Kidney glomerular epithelial cell (primary cell): ENCODE measurements around the gene PTH2.

Source experiments
- DNase-seq: peaks from one replicate; lab custom pipeline; 2025; lab: John Stamatoyannopoulos, UW

The PTH2 gene

DNA sequence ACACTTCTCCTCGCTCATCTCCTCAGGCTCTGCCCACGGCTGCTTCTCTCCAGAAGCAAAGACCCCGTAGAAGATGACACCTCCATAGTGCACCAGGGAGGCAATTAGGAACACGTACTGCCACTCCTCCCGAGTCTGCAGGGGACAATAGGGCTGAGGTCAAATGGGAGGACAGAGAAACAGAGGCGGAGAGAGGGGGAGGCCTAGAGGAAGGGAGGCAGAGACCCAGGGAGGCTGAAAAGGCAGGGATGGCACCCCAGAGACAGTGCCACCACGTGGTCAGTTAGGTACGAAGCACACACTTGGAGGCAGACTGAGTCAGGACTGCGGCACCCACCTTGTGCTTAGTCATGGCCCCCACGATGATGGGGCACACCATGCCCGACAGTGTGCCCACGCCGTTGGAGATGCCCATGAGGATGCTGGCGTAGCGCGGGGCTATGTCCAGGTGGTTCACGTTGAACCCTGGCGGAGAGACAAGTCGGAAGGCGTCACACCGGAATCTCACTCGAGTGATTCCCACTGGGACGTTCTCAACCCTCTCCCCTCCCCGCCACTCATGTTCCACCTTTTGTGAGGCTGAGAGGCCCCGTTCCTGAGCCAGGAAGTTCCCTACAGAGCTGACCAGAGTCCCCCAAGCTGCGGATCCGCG is 7.6 kb upstream of the PTH2 start:
- peak; percentile 19 for DNase-seq

DNA sequence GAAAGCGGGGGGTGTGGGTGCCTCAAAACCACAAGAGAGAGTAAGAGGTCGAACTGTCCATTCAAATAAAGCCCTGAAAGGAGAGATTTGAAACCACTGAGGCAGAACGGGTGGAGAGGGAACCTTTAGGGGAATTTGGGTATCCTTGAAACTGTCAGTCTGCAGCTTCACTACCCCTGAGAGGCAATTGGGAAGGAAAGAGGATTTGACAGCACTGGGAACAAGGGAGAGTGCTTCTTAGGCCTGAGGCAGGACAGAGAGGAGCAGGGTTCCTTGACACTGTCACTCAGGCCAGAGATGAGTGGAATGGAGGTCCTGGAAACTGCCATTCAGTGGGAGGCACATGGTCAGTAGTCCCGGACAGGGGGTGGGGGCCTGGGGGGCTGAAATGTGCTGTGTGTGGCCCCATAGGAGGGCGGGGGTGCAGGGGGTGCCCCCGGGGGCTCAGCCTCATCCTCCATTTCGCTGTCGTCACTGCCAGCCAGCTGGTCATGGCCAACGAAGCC is 7.0 kb upstream of the PTH2 start:
- no peak for DNase-seq

DNA sequence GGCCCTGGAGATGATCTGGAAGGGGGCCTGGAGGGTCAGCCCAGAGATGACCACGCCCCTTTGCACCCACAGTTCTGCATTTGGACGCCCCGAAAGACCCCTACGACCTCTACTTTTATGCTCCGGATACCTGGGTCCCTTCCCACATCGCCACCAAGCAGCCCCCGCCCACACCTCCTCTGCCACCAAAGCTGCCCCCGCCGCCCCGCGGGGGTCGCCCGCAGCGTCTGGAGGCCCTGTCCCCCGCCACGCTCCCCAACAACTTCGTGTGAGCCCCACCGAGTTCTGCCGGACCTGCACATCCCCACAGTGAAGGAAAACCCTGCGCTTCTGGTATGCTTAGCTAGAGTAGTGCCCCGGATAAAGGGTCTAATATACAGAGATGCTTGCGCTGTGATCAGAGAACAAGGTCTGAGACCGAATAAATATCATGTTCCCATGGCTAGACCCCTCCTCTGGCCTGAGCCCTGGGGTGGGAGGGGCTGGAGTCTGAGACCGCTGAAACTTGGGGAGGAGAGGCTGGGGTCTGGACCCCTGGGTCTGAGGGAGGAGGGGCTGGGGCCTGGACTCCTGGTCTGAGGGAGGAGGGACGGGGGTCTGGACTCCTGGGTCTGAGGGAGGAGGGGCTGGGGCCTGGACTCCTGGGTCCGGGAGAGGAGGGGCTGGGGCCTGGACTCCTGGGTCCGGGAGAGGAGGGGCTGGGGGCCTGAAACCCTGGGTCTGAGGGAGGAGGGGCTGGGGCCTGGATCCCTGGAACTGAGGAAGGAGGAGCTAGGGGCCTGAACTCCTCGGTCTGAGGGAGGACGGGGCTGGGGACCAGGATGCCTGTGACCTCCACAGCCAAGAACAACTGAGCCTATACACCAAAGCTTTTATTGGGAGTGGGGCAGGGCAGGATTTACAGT is 5.6 kb upstream of the PTH2 start:
- no peak for DNase-seq

DNA sequence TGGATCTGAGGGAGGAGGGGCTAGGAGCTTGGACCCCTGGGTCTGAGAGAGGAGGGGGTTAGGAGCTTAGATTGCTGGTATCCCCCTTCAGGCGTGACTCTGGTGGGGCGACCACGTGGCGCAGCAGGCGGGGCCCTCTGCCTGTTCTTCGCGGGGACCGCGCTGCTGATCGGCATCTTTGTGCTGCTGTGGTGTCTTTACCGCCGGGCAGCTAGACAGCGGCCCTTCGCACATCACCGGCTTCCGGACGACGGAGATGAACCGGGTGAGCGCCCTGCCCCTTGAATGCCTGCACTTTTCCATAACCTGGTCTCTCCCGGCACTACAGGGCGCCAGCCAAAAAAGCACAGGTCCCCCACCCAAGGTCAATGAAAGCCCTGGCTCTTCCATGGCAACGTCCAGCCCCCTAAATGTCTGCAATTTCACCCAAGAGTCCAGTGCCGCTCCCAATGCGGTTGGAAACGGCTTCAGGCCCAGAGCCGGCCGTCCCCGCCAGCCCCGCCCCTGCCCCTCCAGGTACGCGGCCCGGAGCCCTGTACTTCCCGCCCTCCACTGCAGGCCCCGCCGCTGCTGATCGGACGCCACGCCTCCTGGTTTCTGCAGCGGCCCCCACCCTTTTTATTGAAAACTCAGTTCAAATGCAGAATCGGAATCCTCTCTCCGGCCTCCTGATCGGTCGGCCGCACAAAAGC is 4.8 kb upstream of the PTH2 start:
- DNase-seq = no peak

DNA sequence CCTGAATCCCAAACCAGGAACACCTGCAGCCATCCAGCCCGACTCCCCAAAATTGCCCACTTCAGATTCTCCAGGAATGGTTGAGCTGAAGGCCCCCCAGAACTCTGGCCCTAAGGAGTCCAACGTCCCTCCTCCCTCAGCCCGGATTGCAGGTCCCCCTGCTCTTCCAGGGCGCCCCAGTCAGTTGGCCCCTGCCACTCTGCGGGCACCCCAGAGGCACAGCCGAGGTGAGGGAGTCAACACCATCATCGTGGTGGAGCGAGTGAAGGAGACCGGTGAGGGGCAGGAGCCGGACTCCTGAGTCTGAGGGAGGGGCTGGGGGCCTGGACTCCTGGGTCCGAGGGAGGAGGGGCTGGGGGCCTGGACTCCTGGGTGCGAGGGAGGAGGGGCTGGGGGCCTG is 4.1 kb upstream of the PTH2 start:
- no peak for DNase-seq

DNA sequence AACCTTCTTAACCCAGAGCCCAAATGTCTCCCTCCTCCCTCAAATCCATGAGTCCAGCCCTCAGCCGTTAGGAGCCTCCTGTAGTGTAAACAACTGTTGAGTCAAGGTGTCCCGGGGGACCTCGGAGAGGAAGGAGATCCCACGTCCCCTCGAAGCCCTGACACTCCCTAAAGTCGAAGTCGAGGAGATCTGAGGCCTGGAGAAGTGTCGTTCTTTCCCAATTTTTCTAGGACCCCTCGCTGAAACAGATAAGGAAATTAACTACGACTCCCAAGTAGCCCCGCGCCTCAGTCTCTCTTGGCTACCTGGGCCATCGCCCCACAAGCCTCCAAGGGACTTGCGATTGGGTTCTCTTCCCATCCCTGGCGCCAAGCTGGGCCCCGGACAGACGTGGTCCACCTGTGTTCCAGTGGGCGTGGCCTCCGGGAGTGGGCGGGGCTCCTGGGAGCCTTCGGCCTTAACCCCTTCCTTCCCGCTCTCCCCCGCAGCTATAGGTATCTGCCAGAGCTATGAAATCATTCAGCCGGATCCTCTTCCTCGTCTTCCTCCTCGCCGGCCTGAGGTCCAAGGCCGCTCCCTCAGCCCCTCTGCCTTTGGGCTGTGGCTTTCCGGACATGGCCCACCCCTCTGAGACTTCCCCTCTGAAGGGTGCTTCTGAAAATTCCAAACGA is 2.8 kb upstream of the PTH2 start:
- no peak for DNase-seq

DNA sequence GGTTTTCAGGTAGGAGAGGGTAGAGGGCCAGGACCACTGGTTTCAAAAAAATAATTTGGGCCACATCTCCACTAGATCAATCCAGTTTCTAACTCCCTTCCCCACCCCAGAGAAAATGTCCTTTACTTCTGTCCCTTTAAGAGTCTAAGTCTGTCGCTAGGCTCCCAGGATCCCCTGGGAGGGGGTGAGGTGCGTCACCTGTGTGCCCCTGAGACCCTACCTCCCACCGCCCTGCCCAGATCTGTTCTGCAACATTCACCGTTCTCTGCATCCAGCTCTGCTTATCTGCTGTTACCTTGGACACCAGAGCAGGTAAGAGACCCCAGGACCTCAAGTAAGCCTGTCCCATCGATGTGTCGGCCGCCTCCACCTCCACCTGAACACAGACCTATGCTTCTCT is 1.9 kb upstream of the PTH2 start, which contains the start of gene GFY:
TSS of gene GFY (plus strand) at position 211 of the 400 bp plus-strand sequence. CDS start 1,043 bp downstream, outside the sequence.
- DNase-seq = no peak

DNA sequence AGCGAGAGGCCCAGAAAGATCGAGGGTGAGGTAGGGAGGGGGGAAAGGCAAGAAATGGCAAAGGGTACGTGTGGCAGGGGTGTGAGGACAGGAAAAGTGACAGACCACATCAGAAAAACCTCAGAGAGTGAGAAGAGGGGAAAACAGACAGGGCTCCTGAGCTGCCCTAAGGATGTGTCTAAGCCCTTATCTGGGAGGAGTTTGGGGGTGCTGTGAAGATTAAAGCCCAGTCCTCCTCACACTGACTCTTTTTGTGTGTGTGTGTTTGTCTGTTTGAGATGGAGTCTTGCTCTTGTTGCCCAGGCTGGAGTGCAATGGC is 703 bp upstream of the PTH2 start:
- DNase-seq = no peak

DNA sequence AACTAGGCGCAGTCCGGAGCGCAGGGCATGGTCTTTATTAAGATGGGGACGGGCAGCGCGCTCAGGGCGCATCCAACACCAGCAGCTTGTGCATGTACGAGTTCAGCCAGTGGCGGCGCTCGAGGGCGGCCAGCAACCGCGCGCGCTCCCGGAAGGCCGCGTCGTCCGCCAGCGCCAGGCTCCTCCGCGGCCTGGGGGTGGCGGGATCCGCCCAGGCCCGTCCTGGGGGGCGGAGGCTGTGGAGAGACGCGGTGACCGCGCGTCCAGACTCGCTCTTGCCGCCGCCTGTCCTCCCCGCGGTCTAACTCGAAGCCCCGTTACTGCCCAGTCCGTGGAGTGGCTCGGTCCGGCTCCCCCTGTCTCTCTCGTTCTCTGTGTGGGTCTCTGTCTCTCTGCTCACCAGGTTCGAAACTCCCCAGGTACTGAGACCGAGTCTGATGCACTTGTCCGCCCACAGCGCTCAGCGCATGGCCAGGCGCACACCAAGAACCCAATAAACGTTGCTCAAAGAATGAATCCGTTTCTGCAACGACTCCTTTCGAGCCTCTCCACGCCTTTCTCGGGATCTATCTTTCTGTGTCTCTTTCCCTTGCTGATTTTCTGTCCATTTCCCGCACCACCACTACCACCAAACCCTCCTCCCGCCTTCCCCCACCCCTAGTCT is 702 bp downstream of the PTH2 start:
- no peak for DNase-seq

DNA sequence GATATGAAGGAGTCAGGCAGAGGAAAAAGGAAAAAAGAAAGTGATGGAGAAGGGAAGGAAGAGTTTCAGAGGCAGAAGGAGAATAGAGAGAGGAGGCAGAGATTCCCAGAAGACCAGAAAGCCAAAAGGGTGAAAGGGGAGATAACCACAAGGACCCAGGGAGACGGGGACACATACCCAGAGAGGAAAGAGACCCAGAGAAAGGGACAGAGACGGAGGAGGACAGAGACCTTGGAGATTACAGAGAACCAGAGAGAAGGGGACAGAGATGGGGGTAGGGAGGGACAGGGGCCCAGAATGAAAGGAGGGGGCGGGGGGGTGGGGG is 1.4 kb downstream of the PTH2 start:
- no peak for DNase-seq

DNA sequence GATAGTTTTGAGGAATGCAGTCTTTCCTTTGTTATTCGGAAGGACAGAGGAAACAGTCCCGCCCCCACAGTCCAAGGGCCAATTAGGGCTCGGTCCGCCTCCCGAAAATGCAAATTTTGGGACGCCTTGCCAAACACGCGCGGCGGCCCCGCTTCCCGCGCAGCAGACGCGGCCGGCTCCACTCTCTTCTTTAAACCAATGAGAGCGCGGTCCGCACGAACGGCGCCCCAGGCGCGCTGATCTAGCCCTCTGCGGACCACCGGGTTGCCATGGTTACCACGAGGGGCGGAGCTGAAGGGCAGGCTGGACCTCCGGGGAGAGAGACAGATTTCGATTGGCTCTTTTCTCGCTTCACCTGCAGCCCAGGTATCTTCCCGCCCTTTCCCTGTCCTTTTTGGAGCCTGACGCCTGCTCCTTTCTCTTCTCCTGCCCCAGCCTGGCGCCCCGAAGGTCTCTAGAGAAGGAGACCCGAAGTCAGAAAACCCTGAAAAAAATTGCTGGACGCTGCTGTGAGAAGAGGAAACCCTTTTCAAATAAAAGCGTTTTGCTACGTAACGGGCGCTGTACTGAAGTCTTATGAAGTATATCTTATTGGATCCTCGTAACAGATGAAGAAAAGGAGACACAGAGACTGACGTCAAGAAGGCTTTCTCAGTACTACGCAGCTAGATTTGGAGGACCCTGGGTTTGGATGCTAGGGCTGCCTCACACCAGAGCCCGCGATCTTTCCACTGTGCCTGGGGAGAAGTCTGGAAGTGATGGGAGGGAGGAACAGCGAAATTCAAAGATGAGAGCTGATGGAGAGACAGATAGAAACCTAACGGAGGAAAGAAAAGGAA is 2.0 kb downstream of the PTH2 start:
- no peak for DNase-seq

DNA sequence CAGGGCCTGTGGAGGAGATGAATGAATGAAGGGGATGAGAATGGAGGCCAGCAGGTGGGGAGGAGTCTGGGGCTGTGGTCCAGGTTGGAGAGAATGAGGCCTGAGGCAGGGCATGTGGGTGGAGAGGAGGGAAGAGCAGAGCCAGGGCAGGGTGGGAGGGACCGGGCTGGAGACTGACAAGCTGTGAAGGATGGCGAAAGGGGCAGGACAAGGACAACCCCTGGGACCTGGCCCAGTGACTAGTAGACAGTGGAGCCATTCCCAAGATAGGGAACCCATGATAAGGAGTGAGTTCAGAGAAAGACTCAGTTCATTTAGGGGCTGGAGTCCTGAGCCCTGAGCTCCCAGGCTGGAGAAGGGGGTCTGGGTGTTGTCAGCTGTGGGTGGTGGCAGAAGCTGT is 3.0 kb downstream of the PTH2 start:
- DNase-seq = no peak

DNA sequence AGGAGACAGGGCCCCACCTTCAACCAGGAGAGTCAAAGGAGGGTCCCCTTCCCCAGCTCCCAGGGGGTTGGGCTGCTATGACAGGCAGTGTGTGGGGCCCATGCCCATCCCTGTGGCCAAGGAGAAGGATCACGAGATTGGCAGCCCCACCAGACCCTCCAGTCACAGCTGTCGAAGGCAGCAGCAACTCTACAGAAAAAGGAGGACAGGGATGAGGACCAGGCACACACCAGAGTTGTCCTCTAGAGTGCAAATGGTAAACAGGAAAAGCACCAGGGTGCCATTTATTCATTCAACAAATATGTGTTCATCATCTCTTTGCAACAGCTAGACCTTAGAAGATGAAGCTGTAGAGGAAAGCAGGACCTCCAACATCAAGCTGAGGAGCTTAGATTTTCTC is 4.1 kb downstream of the PTH2 start:
- no peak for DNase-seq

DNA sequence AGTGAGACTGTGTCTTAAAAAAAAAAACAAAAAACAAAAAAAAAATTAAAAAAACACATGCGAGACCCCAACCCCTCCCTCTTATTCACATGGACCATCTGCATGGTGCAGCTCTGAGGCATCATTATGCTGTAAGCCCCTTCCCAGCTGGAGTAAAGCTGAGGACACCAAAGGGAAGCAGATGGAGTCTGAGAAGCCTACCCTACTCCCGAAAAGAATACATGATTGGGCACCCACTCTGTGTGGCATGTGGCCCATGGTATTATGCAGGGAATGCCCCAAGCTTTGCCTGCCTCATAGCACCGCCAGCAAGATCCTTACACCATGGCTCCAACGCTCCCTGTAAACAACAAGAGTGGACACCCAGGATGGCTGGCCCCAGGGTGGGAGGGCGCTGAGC is 4.7 kb downstream of the PTH2 start:
- DNase-seq = no peak

DNA sequence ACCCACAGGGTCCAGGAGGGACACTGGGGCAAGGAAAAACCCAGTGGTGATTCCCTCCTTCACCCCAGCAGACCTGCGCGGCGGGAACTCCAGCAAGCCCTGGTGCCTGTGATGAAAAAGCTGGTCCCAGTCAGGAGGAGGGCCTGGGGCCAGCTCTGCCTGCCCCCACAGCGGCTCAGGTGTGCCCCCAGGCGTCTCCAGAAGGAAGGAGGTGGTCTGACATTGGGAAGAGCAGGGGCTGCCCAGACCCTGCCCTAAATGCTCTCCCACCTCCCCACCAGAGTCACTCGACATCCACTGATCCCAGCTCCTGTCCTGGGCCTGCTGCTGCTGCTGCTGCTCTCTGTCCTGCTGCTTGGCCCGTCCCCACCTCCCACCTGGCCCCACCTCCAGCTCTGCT is 6.2 kb downstream of the PTH2 start:
- no peak for DNase-seq

DNA sequence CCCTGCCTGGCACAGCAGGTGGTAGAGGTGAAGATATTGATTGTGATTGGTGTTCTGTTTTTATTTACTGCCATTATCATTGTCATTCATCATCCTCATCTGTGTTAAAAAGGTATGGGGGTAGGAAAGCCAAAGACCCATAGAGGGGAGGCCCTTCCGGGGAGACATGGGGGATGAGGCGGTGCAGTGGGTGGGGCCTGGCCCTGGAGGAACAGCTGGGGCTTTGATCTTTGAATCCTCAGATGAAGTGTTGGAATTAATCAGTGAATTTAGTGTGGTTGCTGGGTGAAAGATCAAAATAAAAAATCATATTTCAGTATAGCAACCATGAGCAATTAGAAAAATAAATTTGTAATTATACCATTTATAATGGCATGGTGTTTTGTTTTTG is 7.4 kb downstream of the PTH2 start:
- no peak for DNase-seq

DNA sequence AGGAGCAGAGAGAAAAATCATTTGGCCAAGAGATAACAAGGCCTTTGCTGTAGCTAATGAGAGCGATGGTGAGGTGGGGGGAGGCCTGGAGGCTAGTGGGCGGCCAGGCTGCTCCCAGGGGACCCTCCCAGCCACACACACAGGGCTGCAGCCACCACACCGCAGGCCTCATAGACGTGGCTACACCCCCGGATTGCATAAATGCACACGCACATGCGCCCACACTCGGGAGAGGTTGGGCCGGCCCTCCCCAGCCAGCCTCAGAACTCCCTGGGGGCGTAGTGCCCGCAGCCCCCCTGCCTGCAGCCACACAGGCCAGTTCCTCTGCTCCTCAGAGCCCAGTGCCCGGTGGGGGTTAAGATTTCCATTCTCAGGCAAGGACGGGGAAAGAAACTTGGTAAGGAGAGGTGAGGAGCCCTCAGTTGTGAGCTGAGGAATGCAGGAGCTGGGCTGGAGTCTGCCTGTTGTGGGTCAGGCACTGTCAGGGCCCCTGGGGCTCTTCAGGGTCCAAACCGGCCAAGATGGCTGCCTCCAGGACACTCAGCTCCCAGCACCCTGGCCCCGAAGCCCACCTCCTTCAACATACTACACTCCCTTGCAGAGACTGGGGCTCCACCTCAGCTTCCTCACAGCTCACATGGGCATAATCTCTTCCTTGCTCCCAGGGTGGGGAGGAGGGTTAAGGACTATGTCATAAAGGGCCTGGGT is 8.0 kb downstream of the PTH2 start:
- no peak for DNase-seq

DNA sequence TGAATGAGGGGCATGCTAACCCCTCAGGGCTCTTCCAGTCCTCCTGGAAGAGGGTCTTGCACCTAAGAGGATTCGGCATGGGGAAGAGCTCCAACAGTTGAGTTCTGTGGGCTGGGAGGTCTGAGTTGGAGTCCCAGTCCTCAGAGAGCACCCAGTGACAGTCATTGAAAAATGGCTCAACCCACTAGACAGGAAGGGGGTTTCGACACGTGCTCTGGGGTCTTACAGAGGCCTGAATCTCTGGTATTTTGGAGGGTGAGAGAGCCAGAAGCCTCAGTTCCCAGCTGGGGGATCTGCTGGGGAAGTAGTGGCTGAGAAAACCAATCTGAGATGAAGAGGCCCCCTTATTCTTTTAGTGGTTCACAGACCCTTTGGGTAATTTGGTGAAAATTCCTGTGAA is 9.0 kb downstream of the PTH2 start:
- no peak for DNase-seq

DNA sequence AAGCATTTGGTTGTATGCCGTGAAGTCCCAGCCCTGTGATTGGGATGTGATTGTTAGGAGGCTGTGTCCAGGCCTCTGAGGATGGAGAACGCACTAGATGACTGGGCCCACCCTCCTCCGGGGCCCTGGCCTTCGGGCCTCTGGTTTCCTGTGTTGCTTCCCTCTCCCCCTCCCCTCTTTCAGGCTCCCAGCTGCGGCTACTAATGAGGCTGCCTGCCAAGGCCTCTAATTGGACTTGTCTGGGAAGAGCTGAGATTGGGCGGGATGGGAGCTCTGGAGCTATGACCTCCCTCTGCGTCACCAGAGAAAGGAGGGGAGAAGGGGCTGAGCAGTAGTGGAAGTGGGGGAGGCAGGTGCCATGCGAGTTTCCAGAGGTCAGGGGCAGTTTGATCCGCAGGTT is 9.9 kb downstream of the PTH2 start:
- no peak for DNase-seq

DNA sequence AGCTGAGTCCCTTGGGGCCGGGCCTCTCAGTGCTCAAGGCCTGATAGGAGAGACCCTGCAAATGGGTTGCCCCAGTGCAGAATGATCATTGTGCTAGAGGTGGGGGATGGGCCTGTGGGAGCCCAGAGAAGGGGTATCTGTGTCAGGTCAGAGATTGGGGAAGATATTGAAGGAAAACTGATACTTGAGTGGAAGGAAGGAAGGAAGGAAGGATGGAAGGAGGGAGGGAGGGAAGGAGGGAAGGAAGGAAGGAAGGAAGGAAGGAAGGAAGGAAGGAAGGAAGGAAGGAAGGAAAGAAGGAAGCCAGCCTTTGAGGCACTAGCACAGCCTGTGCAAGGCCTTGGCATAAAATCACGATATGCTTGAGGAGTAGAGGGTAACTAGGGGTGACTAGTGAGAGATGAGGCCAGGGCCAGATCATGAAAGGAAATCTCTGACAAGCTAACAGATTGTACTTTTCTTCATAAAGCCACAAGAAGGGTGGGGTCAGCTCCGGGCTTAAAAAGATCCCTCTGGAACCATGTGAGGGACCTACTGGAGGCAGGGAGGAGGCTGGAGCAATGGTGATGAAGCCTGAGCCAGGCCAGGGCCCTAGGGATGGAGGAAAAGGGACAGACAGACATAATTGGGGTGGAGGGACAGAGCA is 11.4 kb downstream of the PTH2 start:
- no peak for DNase-seq
